HG02884 (cell line): ENCODE measurements around the gene SPSB3.

Experiments
- ATAC-seq: cut with Tn5 transposase; IDR thresholded peaks from one replicate; pipeline ENCODE4 v1.9.1; 2021; ENCODE audit warnings: mild to moderate bottlenecking, moderate library complexity; ENCODE audit not compliant: unreplicated experiment

Gene SPSB3

DNA sequence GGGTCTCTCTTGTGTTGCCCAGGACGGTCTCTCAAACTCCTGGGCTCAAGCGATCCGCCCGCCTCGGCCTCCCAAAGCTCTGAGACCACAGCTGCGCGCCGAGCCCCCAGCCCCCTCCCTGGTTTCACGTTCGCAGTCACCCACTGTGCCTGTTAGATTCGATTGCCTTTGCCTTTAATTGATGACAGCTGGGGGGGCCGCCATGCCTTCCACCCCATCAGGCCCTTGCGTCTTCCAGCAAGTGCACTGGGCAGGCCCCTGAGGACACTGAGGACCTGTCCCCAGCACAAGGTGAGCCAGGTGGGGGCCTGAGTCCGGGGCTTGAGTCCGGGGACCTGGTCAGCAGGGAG is 7.9 kb upstream of the SPSB3 start:
- ATAC-seq: no peak

- ATAC-seq: no peak
These were observed 7.3 kb upstream of the SPSB3 start for GRCh38 chr16:1789643-1790045.

DNA sequence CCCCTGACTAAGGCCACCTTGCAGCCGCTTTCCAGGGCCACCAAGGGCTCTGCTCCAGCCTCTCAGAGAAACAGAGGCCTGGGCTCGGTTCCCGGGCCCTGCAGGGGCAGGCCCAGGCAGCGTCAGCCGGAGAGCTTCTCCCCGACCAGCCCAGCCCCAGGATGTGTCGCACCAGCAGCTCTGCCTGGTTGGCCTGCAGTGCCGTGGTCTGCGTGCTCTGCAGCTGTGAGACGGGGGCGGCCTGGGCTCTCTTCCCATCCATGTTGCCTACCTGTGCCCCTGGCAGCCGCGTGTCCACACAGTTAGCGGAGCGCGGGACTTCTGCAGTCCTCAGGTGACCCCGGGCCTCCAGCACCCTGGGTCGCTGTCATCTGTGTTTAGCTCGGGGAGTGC is 6.3 kb upstream of the SPSB3 start:
- no peak for ATAC-seq

GRCh38 chr16:1788095-1788707 is 5.8 kb upstream of the SPSB3 start:
- no peak for ATAC-seq

DNA sequence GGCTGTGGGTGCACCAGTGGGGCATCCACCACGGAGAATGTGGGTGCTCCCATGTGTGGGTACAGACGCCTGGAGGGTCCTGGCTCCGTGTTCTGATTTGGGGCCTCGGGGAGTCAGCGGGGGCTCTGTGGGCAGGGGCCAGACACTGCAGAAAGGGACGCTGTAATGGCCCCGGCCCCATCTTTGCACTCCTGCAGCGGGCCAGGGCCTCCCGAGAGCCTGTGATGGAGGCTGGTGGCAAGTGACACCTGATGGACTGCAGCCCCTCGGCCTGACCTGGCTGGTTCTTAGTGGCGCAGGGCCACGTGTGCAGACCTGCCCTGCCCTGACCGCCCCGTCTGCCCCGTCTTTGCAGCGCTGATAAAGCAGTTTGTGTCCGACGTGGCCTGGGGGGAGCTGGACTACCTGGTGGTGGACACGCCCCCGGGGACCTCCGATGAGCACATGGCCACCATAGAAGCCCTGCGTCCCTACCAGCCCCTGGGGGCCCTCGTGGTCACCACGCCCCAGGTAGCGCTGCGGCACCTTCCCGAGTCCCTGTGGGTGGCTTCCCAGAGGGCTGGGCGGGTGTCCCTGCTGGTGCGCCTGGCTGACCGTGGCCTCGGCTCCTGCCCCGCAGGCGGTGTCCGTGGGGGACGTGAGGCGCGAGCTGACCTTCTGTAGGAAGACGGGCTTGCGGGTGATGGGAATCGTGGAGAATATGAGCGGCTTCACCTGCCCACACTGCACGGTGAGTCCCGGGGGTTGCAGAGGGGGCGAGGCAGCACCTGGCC is 5.1 kb upstream of the SPSB3 start:
- no peak for ATAC-seq

- no peak for ATAC-seq
These were observed 4.6 kb upstream of the SPSB3 start for GRCh38 chr16:1787056-1787321.

- no peak for ATAC-seq
These were observed 4.1 kb upstream of the SPSB3 start for GRCh38 chr16:1786242-1787055.

- ATAC-seq: no peak
These were observed 3.4 kb upstream of the SPSB3 start for GRCh38 chr16:1785846-1786170.

GRCh38 chr16:1784977-1785845 is 2.8 kb upstream of the SPSB3 start:
- ATAC-seq: no peak

- ATAC-seq: peak; percentile 3
These were observed 488 bp downstream of the SPSB3 start for GRCh38 chr16:1781758-1782407.

- ATAC-seq: no peak
These were observed 1.1 kb downstream of the SPSB3 start for GRCh38 chr16:1781254-1781653.

- no peak for ATAC-seq
These were observed 1.7 kb downstream of the SPSB3 start for GRCh38 chr16:1780677-1781072.

GRCh38 chr16:1779741-1780676 is 2.4 kb downstream of the SPSB3 start:
- no peak for ATAC-seq

DNA sequence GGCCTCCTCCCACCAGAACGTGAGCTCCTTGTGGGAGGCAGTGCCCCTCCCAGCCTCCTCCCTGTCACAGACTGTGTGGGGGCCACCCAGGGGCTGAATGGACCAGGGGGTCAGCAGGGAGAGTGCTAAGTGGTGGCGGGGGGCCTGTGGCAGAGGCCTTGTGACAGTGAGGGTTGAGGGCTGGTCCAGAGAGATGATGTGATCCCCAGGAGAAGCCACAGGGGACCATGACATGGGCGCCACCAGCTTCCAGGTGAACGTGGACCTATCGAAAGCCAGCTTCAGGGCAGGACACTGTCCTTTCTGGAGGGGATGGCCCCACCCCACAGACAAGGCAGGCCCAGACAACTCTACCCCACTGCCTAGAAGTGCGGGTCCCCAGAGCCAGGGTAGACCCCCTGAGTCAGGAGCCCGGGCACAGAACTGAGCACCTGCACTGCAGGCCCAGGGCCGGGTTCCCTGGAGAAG is 3.1 kb downstream of the SPSB3 start:
- no peak for ATAC-seq

DNA sequence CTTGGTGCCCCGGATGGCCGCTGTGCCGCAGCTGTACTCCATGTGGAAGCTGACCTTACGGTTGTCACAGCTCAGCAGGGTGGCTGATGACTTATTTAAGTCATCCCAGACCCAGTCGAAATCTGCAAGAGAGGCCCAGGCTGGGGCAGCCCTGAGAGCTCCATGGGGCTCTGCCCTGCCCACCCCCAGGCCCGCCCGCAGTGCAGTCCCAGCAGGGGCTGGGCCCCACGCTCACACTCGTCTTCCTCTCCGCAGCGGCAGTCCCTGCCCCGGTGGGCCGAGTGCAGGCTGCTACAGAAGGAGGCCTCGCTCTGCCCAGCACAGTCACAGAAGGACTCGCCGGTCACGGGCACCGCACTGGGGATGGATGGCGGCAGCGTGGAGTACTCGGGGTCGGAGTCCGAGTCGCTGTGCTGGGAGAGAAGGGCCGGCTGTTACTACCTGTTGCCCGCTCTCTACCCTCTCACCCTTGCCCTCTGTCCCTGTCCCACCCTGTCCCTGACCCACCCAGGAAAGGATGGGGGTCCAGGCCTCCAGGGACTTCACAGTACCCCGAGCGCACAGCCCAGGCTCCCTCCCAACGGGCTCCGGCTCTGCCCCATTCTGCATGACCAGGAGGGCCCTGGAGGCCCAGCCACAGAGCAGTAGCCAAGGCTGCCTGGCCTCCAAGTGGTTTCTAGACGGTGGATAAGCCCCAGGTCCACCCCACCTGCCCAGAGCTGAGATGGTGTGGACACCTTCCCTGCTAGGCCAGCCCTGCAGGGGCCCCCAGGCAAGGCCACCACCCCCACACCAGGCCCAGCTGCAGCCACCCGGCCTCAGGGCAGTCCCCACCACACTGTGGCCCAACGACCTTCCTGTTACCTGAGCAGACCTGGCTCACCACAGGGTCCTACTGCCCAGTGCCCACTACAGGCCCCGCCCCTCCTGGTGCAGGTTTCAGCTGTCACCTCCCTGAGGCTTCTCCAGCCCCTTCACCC is 3.9 kb downstream of the SPSB3 start:
- no peak for ATAC-seq

GRCh38 chr16:1777375-1778199 is 4.8 kb downstream of the SPSB3 start:
- ATAC-seq: no peak

DNA sequence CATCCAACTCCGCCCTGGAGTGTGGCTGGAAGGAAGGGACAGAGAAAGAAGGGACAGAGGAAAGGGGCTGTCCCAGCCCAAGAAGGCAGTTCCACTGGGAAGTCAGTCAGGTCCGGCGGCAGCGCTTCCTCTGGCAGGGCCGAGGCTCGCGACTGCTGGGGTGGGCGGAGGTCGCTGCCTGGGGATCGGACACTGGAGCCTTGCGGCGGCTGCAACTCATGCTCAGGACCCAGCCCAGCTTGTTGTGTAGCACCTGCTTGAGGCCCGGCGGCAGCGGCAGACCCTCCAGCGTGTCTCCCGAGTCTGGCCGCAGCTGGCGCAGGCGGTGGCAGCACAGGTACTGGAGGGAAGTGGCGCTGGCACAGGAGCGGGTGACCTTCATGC is 5.4 kb downstream of the SPSB3 start:
- ATAC-seq: no peak

GRCh38 chr16:1776672-1776955 is 5.8 kb downstream of the SPSB3 start:
- ATAC-seq: no peak
